NCI-H526 treated with DMSO at 0.1 percent for 48 hours (cell line): ENCODE measurements around the gene TAF1.
"Not testable (repeated sequence)": the region's sequence is repeated elsewhere in the genome, so short reads cannot be mapped to it uniquely, and the experiment has no call there.

Experiments used
- DNase-seq: peaks from one replicate; lab custom pipeline; 2025; lab: John Stamatoyannopoulos, UW

Gene TAF1

GRCh38 chrX:71439420-71439819 is 73.3 kb downstream of the TAF1 start:
- DNase-seq, result no peak

GRCh38 chrX:71439896-71440295 is 73.7 kb downstream of the TAF1 start:
- no peak for DNase-seq

DNA sequence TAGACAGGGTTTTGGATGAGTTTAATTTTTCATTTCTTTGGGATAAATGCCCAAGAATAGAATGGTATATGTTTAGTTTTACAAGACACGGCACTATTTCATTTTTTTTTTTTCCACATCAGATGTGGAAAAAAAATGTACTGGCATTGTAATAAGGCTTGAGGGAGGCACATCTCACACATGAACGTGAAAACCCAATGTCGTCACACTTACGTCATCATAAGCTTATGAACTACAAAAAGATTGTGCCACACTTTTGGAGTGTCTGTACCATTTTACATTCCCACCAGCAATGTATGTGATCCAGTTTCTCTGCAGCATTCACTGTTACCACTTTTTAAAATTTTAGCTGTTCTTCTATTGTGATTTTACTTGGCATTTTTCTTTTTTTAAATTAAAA is 74.2 kb downstream of the TAF1 start:
- DNase-seq, result no peak

DNA sequence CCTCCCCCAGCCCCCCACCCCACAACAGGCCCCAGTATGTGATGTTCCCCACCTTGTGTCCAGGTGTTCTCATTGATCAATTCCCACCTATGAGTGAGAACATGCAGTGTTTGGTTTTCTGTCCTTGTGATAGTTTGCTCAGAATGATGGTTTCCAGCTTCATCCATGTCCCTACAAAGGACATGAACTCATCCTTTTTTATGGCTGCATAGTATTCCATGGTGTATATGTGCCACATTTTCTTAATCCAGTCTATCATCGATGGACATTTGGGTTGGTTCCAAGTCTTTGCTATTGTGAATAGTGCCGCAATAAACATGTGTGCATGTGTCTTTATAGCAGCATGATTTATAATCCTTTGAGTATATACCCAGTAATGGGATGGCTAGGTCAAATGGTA is 75.7 kb downstream of the TAF1 start:
- not testable (repeated sequence) for DNase-seq

DNA sequence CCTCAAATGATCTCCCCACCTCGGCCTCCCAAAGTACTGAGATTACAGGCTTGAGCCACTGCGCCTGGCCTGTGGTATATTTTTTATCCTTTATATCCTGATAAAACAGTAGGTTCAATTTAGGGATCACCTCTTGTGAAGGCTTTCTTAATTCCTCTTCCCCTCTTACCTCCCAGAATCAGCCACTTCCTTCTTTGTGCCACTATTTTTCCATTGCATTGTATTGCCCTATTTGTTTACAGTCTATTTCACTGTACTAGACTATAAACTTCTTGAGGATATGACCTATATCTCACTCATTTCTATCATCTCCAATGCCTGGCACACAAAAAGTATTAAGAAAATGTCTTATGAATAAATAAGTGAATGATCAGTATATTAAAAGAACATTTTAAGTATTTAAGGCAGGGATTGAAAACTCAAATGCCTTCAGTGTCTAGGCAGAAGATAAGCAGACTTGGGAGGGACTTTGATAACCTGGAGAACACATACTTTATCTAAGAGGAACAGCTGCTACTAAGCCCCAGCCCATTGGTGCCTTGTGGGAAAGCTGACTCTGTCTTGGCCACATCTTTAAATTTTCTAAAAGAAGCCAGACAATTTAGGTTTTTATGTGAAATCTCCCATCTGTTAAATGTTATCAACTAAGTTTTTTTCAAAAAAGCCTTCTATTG is 84.4 kb downstream of the TAF1 start:
- DNase-seq, result no peak

DNA sequence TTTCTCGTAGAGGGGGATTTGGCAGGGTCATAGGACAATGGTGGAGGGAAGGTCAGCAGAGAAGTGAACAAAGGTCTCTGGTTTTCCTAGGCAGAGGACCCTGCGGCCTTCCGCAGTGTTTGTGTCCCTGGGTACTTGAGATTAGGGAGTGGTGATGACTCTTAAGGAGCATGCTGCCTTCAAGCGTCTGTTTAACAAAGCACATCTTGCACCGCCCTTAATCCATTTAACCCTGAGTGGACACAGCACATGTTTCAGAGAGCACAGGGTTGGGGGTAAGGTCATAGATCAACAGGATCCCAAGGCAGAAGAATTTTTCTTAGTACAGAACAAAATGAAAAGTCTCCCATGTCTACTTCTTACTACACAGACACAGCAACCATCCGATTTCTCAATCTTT is 85.4 kb downstream of the TAF1 start:
- DNase-seq, result not testable (repeated sequence)

DNA sequence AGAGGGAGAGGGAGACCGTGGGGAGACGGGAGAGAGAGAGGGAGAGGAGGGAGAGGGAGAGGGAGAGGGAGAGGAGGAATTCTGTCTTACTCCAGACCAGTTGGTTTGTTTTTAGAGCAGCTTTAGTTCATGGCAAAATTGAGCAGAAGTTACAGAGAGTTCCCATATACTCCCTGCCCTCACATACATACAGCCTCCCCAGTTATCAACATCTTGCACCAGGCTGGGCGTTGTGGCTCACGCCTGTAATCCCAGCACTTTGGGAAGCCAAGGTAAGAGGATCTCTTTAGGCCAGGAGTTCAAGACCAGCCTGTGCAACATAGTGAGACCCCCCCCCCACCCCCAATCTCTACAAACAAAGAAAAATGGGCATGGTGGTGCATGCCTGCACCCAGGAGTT is 86.9 kb downstream of the TAF1 start:
- DNase-seq, result no peak

GRCh38 chrX:71454222-71454621 is 88.1 kb downstream of the TAF1 start:
- no peak for DNase-seq

DNA sequence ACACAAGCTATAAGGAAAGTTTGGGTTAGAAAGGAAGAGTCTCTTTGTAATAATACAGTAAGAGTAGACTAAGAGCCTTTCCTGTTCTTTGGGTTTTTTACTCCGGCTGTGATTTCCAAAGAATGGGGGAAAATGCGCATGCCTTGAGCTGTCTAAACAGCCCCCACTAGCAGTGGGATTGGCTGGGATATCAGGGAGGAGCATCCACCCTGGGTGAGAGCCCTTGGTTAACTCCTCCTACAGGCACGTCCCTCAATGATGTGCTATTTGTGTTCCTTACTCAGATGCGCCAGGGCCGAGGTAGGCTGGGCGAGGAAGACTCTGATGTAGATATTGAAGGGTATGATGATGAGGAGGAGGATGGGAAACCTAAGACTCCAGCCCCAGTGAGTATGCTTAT is 92.7 kb downstream of the TAF1 start:
- DNase-seq, result no peak

GRCh38 chrX:71464968-71465367 is 98.8 kb downstream of the TAF1 start:
- no peak for DNase-seq

DNA sequence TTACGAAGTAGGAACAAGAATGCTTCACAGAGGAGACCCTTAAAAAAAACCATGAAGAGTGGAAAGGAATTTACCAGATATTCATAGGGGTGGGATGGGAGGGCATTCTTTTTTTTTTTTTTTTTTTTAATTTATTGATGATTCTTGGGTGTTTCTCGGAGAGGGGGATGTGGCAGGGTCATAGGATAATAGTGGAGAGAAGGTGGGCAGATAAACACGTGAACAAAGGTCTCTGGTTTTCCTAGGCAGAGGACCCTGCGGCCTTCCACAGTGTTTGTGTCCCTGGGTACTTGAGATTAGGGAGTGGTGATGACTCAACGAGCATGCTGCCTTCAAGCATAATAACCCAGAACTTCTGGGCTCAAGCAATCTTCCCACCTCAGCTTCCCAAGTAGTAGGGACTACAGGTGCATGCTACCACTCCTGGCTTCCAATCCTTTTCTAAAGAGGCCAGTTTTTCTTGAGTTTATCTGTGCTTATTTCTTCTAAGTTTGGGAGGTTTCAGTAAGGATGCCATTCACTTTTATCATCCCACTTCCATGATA is 100.9 kb downstream of the TAF1 start:
- no peak for DNase-seq

GRCh38 chrX:71475785-71476540 is 109.8 kb downstream of the TAF1 start:
- no peak for DNase-seq

GRCh38 chrX:71482228-71482958 is 116.2 kb downstream of the TAF1 start:
- DNase-seq, result no peak

DNA sequence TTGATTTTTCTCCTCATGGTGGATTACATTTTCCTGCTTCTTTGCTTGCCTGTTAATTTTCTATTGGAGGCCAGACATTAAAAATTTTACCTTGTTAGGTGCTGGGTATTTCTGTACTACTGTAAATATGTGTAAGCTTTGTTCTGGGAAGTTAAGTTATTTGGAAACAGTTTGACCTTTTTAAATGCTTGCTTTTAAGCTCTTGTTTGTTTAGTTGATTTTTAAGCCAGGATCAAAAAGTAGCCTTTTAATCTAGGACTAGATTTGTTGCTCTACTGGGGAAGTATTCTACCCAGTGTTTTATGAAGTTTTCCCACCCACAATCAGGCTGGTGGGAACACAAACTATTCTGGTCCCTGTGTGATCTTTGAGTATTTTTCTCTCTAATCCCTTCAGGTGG is 121.7 kb downstream of the TAF1 start:
- DNase-seq, result no peak

GRCh38 chrX:71489540-71489939 is 123.4 kb downstream of the TAF1 start:
- no peak for DNase-seq

DNA sequence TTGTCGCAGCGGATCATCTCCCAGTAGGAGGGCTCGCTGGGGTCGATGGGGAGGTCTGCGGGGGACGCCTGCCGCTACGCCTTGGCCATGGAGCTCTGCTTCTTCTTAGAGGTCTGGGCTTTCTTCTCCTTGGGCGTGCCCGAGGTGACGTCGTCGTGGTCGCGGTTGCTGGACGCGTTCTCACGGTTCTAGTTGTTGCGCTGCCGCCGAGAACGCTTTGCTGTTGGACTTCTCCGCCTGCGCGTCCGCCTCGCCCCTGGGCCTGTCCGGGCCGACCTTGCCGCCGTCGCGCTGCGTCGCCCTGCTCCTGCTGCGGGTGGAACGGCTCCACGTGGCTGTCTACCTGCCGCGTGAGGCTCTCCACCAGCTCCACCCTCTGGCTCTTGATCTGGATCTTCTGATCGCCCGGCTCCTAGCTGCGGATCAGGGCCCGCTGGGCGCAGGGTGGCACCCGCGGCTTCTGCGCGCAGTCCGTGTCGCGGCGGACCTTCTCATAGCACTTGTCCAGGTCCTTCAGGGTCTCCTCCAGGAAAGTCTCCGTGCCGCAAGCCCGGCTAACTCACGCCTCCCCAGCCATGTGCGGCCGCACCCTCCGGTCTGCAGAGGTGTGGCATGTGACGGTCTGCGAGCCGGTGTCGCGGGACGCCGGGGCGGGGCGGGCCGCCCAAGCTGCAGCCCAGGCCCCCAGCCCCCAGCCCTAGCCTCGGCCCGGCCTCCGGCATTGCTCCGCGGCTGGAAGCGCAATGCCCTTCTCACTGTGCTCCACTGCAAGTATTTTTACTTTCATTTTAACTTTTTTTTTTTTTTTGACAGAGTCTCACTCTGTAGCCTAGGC is 126.3 kb downstream of the TAF1 start:
- peak; percentile 1 for DNase-seq

GRCh38 chrX:71493111-71493613 is 127.0 kb downstream of the TAF1 start:
- no peak for DNase-seq

GRCh38 chrX:71495979-71496378 is 129.8 kb downstream of the TAF1 start:
- not testable (repeated sequence) for DNase-seq

- no peak for DNase-seq
These were observed 130.3 kb downstream of the TAF1 start for GRCh38 chrX:71496476-71496875.

GRCh38 chrX:71502080-71502479 is 135.9 kb downstream of the TAF1 start:
- not testable (repeated sequence) for DNase-seq

DNA sequence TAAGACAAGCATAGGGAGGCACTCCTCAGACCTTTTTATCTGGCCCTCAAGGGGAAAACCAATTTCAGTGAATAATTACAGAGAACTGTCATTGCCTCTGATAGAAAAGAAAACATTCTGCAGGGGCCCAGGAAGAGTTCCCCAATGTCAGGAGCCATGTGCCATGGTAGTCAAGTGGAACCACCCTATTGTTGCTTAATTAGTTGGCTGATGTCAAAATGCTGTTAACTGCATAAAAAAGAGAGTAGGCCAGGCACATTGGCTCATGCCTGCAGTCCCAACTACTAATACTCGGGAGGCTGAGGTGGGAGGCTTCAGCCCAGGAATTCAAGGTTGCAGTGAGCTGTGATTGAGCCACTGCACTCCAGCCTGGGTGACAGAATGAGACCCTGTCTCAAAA is 138.2 kb downstream of the TAF1 start:
- DNase-seq, result no peak

- no peak for DNase-seq
These were observed 143.1 kb downstream of the TAF1 start for GRCh38 chrX:71509289-71509688.
